HEK293 (cell line): Measurements from ENCODE around the gene CMIP.

ENCODE experiments used
- CTCF ChIA-PET: fragments of 350-600 bp; formaldehyde crosslinking; extraction: SDS; loops from one replicate; lab custom pipeline; 2021; ENCODE audit warnings: antibody characterized with exemption; lab: Yijun Ruan, JAX
- POLR2A ChIA-PET: fragments of 300-600 bp; formaldehyde crosslinking; extraction: SDS; loops from one replicate; lab custom pipeline; 2020; ENCODE audit warnings: antibody characterized with exemption, inconsistent platforms; lab: Yijun Ruan, JAX
- H3K27ac ChIP-seq: fragments of 200-500 bp; sonication (Bioruptor generic); 2 replicates; pipeline ENCODE4 v1.5.1; 2014; ENCODE audit warnings: low read depth, low read length, control low read depth, inconsistent platforms; ENCODE audit errors: extremely low read depth
- H3K36me3 ChIP-seq, 2 experiments: fragments of 200-500 bp in 1 of 2; sonication (Bioruptor generic) in 1 of 2; 1 replicate in 1 of 2; 2 replicates in 1 of 2; pipeline ENCODE4 v1.5.1; 2014 to 2017; ENCODE audit warnings: inconsistent platforms in 2 of 2, low read length in 2 of 2; ENCODE audit not compliant: control insufficient read depth in 2 of 2, insufficient read depth in 1 of 2
- H3K4me1 ChIP-seq: fragments of 200-500 bp; sonication (Bioruptor generic); 2 replicates; pipeline ENCODE4 v1.5.1; 2014; ENCODE audit warnings: mild to moderate bottlenecking, low read length, inconsistent platforms; ENCODE audit not compliant: control insufficient read depth, insufficient read depth
- H3K4me3 ChIP-seq: 2 replicates; pipeline ENCODE4 v1.5.1; 2011; ENCODE audit warnings: low read depth, mild to moderate bottlenecking, control low read depth, low read length, moderate library complexity
- H3K9me3 ChIP-seq: fragments of 200-500 bp; sonication (Bioruptor generic); 2 replicates; pipeline ENCODE4 v1.5.1; 2014; ENCODE audit warnings: low read depth, low read length, inconsistent platforms; ENCODE audit not compliant: control insufficient read depth, insufficient read depth
- MYNN ChIP-seq: fragments of 450-650 bp; formaldehyde crosslinking; IDR thresholded peaks from 2 replicates; pipeline ENCODE4 v1.5.1; 2016; ENCODE audit warnings: missing biosample characterization, missing genetic modification characterization, borderline replicate concordance
- PRDM1 ChIP-seq: fragments of 450-650 bp; formaldehyde crosslinking; IDR thresholded peaks from 2 replicates; pipeline ENCODE4; 2016; ENCODE audit warnings: missing biosample characterization, missing genetic modification characterization
- SCRT1 ChIP-seq: fragments of 450-650 bp; formaldehyde crosslinking; IDR thresholded peaks from 2 replicates; pipeline ENCODE4 v1.5.1; 2016; ENCODE audit warnings: missing biosample characterization, missing genetic modification characterization, borderline replicate concordance
- WT1 ChIP-seq: fragments of 450-650 bp; formaldehyde crosslinking; IDR thresholded peaks from 2 replicates; pipeline ENCODE4 v1.5.1; 2016; ENCODE audit warnings: missing biosample characterization, missing genetic modification characterization
- ZBTB21 ChIP-seq: fragments of 450-650 bp; formaldehyde crosslinking; IDR thresholded peaks from 2 replicates; pipeline ENCODE4 v1.5.1; 2017; ENCODE audit warnings: missing biosample characterization, missing genetic modification characterization
- ZBTB48 ChIP-seq: fragments of 450-650 bp; formaldehyde crosslinking; IDR thresholded peaks from 2 replicates; pipeline ENCODE4 v1.5.1; 2016; ENCODE audit warnings: missing biosample characterization, missing genetic modification characterization
- ZEB2 ChIP-seq: fragments of 450-650 bp; formaldehyde crosslinking; IDR thresholded peaks from 2 replicates; pipeline ENCODE4 v1.5.1; 2016; ENCODE audit warnings: missing biosample characterization, missing genetic modification characterization
- ZNF157 ChIP-seq: fragments of 450-650 bp; formaldehyde crosslinking; IDR thresholded peaks from 2 replicates; pipeline ENCODE4 v1.5.1; 2016; ENCODE audit warnings: missing biosample characterization, missing genetic modification characterization
- ZNF24 ChIP-seq: fragments of 450-650 bp; formaldehyde crosslinking; IDR thresholded peaks from 2 replicates; pipeline ENCODE4 v1.5.1; 2016; ENCODE audit warnings: missing biosample characterization, missing genetic modification characterization
- ZNF302 ChIP-seq: fragments of 450-650 bp; formaldehyde crosslinking; IDR thresholded peaks from 2 replicates; pipeline ENCODE4 v1.5.1; 2016; ENCODE audit warnings: missing biosample characterization, missing genetic modification characterization, low read depth
- ZNF311 ChIP-seq: fragments of 450-650 bp; formaldehyde crosslinking; IDR thresholded peaks from 2 replicates; pipeline ENCODE4 v1.5.1; 2017; ENCODE audit warnings: missing biosample characterization, missing genetic modification characterization, borderline replicate concordance
- ZNF354C ChIP-seq: fragments of 450-650 bp; formaldehyde crosslinking; IDR thresholded peaks from 2 replicates; pipeline ENCODE4 v1.5.1; 2016; ENCODE audit warnings: missing biosample characterization, missing genetic modification characterization, low read depth, borderline replicate concordance
- ZNF423 ChIP-seq: fragments of 450-650 bp; formaldehyde crosslinking; IDR thresholded peaks from 2 replicates; pipeline ENCODE4 v1.5.1; 2016; ENCODE audit warnings: missing biosample characterization, missing genetic modification characterization
- ZNF521 ChIP-seq: fragments of 450-650 bp; formaldehyde crosslinking; IDR thresholded peaks from 2 replicates; pipeline ENCODE4 v1.5.1; 2017; ENCODE audit warnings: missing biosample characterization, mild to moderate bottlenecking, missing genetic modification characterization
- ZNF548 ChIP-seq: fragments of 450-650 bp; formaldehyde crosslinking; IDR thresholded peaks from 2 replicates; pipeline ENCODE4 v1.5.1; 2016; ENCODE audit warnings: missing biosample characterization, missing genetic modification characterization
- ZNF621 ChIP-seq: fragments of 450-650 bp; formaldehyde crosslinking; IDR thresholded peaks from 2 replicates; pipeline ENCODE4 v1.5.1; 2017; ENCODE audit warnings: missing biosample characterization, missing genetic modification characterization
- ZNF776 ChIP-seq: fragments of 450-650 bp; formaldehyde crosslinking; IDR thresholded peaks from 2 replicates; pipeline ENCODE4 v1.5.0; 2017; ENCODE audit warnings: missing biosample characterization, missing genetic modification characterization, borderline replicate concordance
- ZSCAN23 ChIP-seq: fragments of 450-650 bp; formaldehyde crosslinking; IDR thresholded peaks from 2 replicates; pipeline ENCODE4 v1.5.1; 2016; ENCODE audit warnings: missing biosample characterization, missing genetic modification characterization
- TF ChIP-seq, protein P1 (sequence below): fragments of 450-650 bp; formaldehyde crosslinking; IDR thresholded peaks from 2 replicates; pipeline ENCODE4 v1.5.1; 2016; ENCODE audit warnings: missing biosample characterization, missing genetic modification characterization
- TF ChIP-seq, protein P2 (sequence below): fragments of 450-650 bp; formaldehyde crosslinking; IDR thresholded peaks from 2 replicates; pipeline ENCODE4 v1.5.1; 2016; ENCODE audit warnings: missing biosample characterization, missing genetic modification characterization
- TF ChIP-seq, protein P3 (sequence below): fragments of 450-650 bp; formaldehyde crosslinking; IDR thresholded peaks from 2 replicates; pipeline ENCODE4 v1.5.1; 2016; ENCODE audit warnings: missing biosample characterization, missing genetic modification characterization
- TF ChIP-seq, protein P4 (sequence below): fragments of 450-650 bp; formaldehyde crosslinking; IDR thresholded peaks from 2 replicates; pipeline ENCODE4 v1.5.1; 2016; ENCODE audit warnings: missing biosample characterization, missing genetic modification characterization, low read depth

Gene CMIP

DNA sequence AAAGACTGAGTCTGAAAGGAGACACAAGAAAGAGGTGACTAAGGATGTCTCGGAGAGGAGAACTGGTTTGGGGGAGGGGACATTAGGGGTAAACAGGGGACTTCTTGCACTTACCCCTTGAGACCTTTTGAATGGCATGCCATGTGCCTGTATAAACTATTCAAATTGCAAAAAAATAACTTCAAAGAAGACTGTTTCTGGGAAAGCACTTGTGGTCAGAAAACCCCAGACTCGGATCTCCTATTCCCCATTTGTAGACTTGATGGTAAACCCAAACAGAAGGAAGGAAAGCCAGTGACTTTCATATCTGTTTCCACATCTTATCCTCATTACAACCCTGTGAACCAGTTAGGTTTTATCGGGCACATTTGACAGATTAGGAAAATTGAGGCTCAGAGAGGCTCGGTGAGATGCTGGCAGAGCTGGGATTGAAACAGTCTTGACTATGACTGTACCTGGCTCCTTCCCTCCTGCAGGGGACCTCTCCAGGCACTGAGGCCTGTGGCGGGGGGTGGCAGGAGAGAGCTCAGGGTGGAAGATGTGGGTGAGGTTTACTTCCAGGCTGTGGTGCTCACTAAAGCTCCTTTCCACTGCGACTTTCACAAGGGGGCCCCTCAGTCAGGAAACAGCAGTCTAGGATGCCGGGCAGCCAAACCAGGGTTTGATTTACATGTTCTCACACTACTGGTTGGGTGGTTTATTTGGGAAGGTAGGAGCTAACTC lies 304.0 kb downstream of the CMIP start:
- Histone ChIP-seq H3K27ac (no peak overlapping the region), H3K4me3 (no peak overlapping the region), H3K9me3 (no peaks in the 10 kb centered on the region), H3K4me1 (no peaks in the 10 kb centered on the region), H3K36me3 (no peaks in the 10 kb centered on the region)
- TF ChIP-seq, protein P1, sequence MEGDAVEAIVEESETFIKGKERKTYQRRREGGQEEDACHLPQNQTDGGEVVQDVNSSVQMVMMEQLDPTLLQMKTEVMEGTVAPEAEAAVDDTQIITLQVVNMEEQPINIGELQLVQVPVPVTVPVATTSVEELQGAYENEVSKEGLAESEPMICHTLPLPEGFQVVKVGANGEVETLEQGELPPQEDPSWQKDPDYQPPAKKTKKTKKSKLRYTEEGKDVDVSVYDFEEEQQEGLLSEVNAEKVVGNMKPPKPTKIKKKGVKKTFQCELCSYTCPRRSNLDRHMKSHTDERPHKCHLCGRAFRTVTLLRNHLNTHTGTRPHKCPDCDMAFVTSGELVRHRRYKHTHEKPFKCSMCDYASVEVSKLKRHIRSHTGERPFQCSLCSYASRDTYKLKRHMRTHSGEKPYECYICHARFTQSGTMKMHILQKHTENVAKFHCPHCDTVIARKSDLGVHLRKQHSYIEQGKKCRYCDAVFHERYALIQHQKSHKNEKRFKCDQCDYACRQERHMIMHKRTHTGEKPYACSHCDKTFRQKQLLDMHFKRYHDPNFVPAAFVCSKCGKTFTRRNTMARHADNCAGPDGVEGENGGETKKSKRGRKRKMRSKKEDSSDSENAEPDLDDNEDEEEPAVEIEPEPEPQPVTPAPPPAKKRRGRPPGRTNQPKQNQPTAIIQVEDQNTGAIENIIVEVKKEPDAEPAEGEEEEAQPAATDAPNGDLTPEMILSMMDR: peak; percentile 53
- TF ChIP-seq ZSCAN23: no peak
- TF ChIP-seq ZNF24 (tag by site-specific recombination): no peak
- POLR2A ChIA-PET: no interaction called here
- CTCF ChIA-PET: no interaction called here

DNA sequence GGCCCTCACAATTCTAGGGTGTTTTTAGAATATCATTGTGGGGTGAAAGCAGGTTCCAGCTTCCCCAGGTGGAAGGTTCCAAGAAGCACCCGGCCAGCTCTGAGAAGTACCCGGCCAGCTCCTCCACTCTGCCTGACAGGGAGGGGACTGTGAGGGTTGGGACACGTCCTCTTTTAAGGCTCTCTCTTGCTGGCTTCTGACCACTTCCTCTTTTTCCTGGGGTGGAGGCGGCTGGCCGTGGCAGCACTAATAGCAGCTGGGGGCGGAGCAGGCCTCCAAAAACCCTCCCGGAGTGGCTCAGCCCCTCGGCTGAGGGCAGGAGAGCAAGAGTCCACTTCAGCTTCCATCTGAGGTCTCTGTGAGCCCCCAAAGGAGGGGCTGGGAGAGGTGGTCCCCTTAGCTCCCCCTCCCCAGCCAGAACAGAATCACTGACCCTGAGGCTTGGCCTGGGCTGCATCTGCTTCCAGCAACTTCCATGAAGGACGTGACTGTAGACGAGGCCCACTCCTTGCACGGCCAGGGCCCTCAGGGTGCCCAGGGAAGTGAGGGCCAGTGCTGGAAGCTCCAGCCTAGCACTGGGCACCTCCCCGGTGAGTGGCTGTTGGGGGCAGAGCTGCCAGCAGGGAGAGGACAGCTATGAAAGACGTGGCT lies 307.7 kb downstream of the CMIP start:
- ChIA-PET CTCF (interaction anchor here (1.0 kb wide), 1 partner anchor 13 kb away, joined by 7 read pairs; no protein-coding TSS in a partner anchor), POLR2A (no interaction called here)
- H3K9me3 ChIP-seq: no peaks in the 10 kb centered on the region
- no peak overlapping the region for H3K4me3 ChIP-seq
- no peaks in the 10 kb centered on the region for H3K4me1 ChIP-seq
- no peak overlapping the region for H3K27ac ChIP-seq
- TF ChIP-seq PRDM1 (tag by site-specific recombination): no peak
- TF ChIP-seq, protein P2, sequence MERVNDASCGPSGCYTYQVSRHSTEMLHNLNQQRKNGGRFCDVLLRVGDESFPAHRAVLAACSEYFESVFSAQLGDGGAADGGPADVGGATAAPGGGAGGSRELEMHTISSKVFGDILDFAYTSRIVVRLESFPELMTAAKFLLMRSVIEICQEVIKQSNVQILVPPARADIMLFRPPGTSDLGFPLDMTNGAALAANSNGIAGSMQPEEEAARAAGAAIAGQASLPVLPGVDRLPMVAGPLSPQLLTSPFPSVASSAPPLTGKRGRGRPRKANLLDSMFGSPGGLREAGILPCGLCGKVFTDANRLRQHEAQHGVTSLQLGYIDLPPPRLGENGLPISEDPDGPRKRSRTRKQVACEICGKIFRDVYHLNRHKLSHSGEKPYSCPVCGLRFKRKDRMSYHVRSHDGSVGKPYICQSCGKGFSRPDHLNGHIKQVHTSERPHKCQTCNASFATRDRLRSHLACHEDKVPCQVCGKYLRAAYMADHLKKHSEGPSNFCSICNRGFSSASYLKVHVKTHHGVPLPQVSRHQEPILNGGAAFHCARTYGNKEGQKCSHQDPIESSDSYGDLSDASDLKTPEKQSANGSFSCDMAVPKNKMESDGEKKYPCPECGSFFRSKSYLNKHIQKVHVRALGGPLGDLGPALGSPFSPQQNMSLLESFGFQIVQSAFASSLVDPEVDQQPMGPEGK (tag by site-specific recombination): no peak
- no peak for TF ChIP-seq ZNF354C (tag by site-specific recombination)
- TF ChIP-seq, protein P3, sequence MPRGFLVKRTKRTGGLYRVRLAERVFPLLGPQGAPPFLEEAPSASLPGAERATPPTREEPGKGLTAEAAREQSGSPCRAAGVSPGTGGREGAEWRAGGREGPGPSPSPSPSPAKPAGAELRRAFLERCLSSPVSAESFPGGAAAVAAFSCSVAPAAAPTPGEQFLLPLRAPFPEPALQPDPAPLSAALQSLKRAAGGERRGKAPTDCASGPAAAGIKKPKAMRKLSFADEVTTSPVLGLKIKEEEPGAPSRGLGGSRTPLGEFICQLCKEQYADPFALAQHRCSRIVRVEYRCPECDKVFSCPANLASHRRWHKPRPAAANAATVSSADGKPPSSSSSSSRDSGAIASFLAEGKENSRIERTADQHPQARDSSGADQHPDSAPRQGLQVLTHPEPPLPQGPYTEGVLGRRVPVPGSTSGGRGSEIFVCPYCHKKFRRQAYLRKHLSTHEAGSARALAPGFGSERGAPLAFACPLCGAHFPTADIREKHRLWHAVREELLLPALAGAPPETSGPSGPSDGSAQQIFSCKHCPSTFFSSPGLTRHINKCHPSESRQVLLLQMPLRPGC (tag by site-specific recombination): no peak
- TF ChIP-seq ZNF548 (tag by site-specific recombination): no peak
- no peak for TF ChIP-seq ZBTB21
- TF ChIP-seq SCRT1 (tag by site-specific recombination): no peak
- TF ChIP-seq ZNF776 (tag by site-specific recombination): no peak
- H3K36me3 ChIP-seq: no peaks in the 10 kb centered on the region

DNA sequence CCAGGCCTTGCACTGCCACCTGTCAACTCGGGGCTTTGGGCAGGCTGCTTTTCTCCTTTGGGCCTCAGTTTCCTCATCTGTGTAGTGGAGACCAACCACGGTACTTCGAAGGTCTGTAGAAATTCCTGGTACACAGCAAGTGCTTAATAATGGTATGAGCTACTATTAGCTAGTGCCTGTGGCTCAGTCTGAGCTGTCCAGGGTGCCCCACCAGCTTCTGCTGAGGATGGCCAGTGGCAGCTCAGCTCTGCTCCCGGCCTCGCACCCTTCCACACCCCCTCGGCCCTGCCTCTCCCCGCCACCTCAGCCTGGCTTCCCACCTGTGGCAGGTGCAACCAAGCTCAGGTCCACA lies 308.2 kb downstream of the CMIP start:
- TF ChIP-seq WT1 (tag by site-specific recombination): no peak
- TF ChIP-seq, protein P4, sequence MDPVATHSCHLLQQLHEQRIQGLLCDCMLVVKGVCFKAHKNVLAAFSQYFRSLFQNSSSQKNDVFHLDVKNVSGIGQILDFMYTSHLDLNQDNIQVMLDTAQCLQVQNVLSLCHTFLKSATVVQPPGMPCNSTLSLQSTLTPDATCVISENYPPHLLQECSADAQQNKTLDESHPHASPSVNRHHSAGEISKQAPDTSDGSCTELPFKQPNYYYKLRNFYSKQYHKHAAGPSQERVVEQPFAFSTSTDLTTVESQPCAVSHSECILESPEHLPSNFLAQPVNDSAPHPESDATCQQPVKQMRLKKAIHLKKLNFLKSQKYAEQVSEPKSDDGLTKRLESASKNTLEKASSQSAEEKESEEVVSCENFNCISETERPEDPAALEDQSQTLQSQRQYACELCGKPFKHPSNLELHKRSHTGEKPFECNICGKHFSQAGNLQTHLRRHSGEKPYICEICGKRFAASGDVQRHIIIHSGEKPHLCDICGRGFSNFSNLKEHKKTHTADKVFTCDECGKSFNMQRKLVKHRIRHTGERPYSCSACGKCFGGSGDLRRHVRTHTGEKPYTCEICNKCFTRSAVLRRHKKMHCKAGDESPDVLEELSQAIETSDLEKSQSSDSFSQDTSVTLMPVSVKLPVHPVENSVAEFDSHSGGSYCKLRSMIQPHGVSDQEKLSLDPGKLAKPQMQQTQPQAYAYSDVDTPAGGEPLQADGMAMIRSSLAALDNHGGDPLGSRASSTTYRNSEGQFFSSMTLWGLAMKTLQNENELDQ: no peak
- no peak for TF ChIP-seq ZEB2 (tag by site-specific recombination)
- TF ChIP-seq ZBTB48 (tag by site-specific recombination): no peak
- TF ChIP-seq ZNF423 (tag by site-specific recombination): no peak
- TF ChIP-seq ZNF311 (tag by site-specific recombination): no peak
- TF ChIP-seq ZNF621: no peak
- TF ChIP-seq ZNF302: no peak
- TF ChIP-seq ZNF521 (tag by site-specific recombination): no peak
- TF ChIP-seq ZNF157 (tag by site-specific recombination): no peak
- TF ChIP-seq ZSCAN23: no peak
- no peak for TF ChIP-seq MYNN (tag by site-specific recombination)
- Histone ChIP-seq H3K4me1 (no peaks in the 10 kb centered on the region), H3K4me3 (no peak overlapping the region), H3K27ac (no peak overlapping the region), H3K9me3 (no peaks in the 10 kb centered on the region), H3K36me3 (no peaks in the 10 kb centered on the region)
- ChIA-PET CTCF (interaction anchor here (1.0 kb wide), 1 partner anchor 12 kb away, joined by 7 read pairs; no protein-coding TSS in a partner anchor), POLR2A (no interaction called here)
